GM10266 (cell line): ENCODE measurements around the gene GPD2.

Experiments
- DNase-seq: peaks from one replicate; pipeline ENCODE4 v3.0.0; 2012; ENCODE audit errors: extremely low spot score
- CTCF ChIP-seq: IDR thresholded peaks from 2 replicates; pipeline ENCODE4 v1.5.1; 2012; ENCODE audit warnings: mild to moderate bottlenecking, low read depth; ENCODE audit not compliant: control insufficient read depth, insufficient read depth; ENCODE audit errors: missing control alignments

GPD2 gene

GRCh38 chr2:156452971-156453370, 16.8 kb downstream of the GPD2 start:
- no peak for DNase-seq
- no peak for TF ChIP-seq CTCF

- no peak for DNase-seq
- no peak for TF ChIP-seq CTCF
Observed at GRCh38 chr2:156455361-156455975, 19.3 kb downstream of the GPD2 start.

GRCh38 chr2:156456616-156457015, 20.4 kb downstream of the GPD2 start:
- no peak for TF ChIP-seq CTCF
- no peak for DNase-seq

- TF ChIP-seq CTCF, result no peak
Observed at GRCh38 chr2:156457523-156458517, 21.6 kb downstream of the GPD2 start.

GRCh38 chr2:156459720-156460119, 23.5 kb downstream of the GPD2 start:
- no peak for DNase-seq
- no peak for TF ChIP-seq CTCF

More at GRCh38 chr2:156457523-156458517, 21.6 kb downstream of the GPD2 start:
- DNase-seq, result no peak

GRCh38 chr2:156464106-156464505, 27.9 kb downstream of the GPD2 start:
- DNase-seq, result no peak
- TF ChIP-seq CTCF, result no peak

- no peak for DNase-seq
- TF ChIP-seq CTCF, result no peak
Observed at GRCh38 chr2:156465573-156465972, 29.4 kb downstream of the GPD2 start.
